SJSA1 (cell line): ENCODE data around the gene MPP4. TPM values are rescaled to one million over a fixed set of nuclear protein-coding genes. Genes with fewer than 3 reads are reported as not detected.

ENCODE experiments used
- DNase-seq, 2 experiments: peaks; one replicate each; pipeline ENCODE4 v3.0.0-alpha.2; 2015 to 2020; ENCODE audit warnings: low spot score in 2 of 2, low read depth in 1 of 2
- H3K27ac ChIP-seq: fragments of 250-450 bp; sonication (Bioruptor Pico); 2 replicates; pipeline ENCODE4 v1.5.1; 2020; ENCODE audit warnings: mild to moderate bottlenecking, moderate library complexity
- H3K27me3 ChIP-seq: fragments of 250-450 bp; sonication (Bioruptor Pico); replicated peaks from 2 replicates; pipeline ENCODE4 v1.5.1; 2020; ENCODE audit warnings: mild to moderate bottlenecking, moderate library complexity
- H3K36me3 ChIP-seq: fragments of 250-450 bp; sonication (Bioruptor Pico); 2 replicates; pipeline ENCODE4 v1.5.1; 2020; ENCODE audit warnings: mild to moderate bottlenecking
- H3K4me1 ChIP-seq: fragments of 250-450 bp; sonication (Bioruptor Pico); replicated peaks from 2 replicates; pipeline ENCODE4 v1.6.1; 2021; ENCODE audit warnings: mild to moderate bottlenecking
- H3K4me3 ChIP-seq: fragments of 250-450 bp; sonication (Bioruptor Pico); 2 replicates; pipeline ENCODE4 v1.5.1; 2020; ENCODE audit warnings: mild to moderate bottlenecking
- H3K9me3 ChIP-seq: fragments of 250-450 bp; sonication (Bioruptor Pico); replicated peaks from 2 replicates; pipeline ENCODE4 v1.5.1; 2020; ENCODE audit warnings: mild to moderate bottlenecking
- total RNA-seq: library from RNA; depleted of rRNA; stranded (reverse); fragments of >200 nt; shearing (Covaris generic); gene quantifications from 2 replicates; pipeline ENCODE4 v1.2.3, GENCODE V29; 2014

Gene MPP4
- total RNA-seq, 1 experiment from 2014 or later = 5.3 TPM

DNA sequence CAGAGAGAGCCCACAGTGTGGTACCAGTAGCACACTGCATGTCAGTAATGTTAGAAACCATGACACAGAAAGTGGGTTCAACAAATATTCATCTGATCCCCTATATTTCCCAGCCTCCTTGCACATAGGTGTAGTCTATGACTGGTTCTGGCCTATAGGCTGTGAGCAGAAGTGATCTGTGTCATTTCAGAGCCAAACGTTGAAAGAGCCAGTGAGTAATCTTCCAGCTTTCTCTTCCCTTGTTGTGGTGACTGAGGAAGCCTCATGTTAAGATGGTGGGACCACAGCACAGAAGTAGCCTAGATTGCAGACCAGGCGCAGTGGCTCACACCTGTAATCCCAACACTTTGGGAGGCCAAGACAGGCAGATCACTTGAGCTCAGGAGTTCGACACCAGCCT, 59.2 kb downstream of the MPP4 start:
- H3K36me3 ChIP-seq = peaks cover 44% of the 10 kb centered on the region
- H3K4me3 ChIP-seq = no peak overlapping the region
- no peaks in the 10 kb centered on the region for H3K9me3 ChIP-seq
- H3K27me3 ChIP-seq = no peaks in the 10 kb centered on the region
- no peak for DNase-seq
- H3K4me1 ChIP-seq = peaks cover 9% of the 10 kb centered on the region
- H3K27ac ChIP-seq = no peak overlapping the region

DNA sequence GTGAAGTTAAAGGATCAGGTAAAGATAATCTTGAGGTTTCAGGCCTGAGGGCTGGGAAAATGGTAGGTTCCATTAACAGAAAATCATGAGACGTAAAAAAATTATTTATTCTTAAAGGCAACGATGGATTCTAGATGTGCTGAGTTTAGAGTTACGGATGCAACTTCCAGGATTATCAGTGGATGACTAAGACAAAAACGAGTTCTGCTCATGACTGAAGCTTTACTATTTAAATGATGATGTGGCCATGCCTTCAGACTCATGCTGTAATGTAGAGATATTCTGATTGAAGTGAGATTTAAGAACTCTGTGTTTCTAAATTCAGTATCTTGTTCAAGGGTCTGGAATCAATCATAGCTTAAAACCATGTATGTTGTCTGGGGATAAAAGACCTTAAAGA, 60.1 kb downstream of the MPP4 start:
- Histone ChIP-seq H3K4me1 (peaks cover under 1% of the 10 kb centered on the region; the same call in 1 of the 2 replicates), H3K36me3 (peaks cover 53% of the 10 kb centered on the region), H3K4me3 (no peak overlapping the region), H3K9me3 (no peaks in the 10 kb centered on the region), H3K27ac (no peak overlapping the region), H3K27me3 (no peaks in the 10 kb centered on the region)
- no peak for DNase-seq

DNA sequence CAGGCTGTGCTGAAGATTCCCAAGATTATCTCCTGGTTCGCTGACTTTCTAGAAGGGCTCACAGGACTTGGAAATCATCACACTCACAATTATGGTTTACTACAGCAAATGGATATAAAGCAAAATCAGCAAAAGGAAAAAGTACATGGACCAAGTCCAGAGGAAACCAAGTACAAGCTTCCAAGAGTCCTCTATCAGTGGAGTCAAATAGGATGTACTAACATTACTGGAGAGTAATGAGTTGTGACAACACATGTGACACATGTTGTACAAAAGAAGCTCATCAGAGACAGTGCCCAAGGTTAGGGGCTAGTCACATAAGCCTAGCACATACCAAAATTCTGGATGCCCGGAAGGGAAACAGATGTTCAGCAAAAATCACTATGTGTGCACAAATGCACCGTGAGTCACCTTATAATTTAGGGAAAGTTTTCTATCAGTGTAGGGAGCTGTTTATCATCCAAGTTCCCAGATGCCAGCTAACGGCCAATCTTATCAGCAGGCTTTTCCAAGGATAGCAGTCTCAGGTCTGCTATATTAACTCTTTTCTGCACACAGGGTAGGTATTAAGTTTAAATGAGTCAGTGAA, 64.7 kb downstream of the MPP4 start:
- Histone ChIP-seq H3K4me3 (no peak overlapping the region), H3K36me3 (peaks cover 85% of the 10 kb centered on the region), H3K27me3 (no peaks in the 10 kb centered on the region), H3K4me1 (no peaks in the 10 kb centered on the region), H3K27ac (no peak overlapping the region), H3K9me3 (no peaks in the 10 kb centered on the region)
- no peak for DNase-seq

- Histone ChIP-seq H3K36me3 (peaks cover 77% of the 10 kb centered on the region), H3K27me3 (no peaks in the 10 kb centered on the region)
- no peak for DNase-seq
These were observed 67.4 kb downstream of the MPP4 start for GRCh38 chr2:201631041-201631440.

GRCh38 chr2:201630577-201630976, 67.9 kb downstream of the MPP4 start:
- Histone ChIP-seq H3K27me3 (no peaks in the 10 kb centered on the region), H3K4me1 (no peaks in the 10 kb centered on the region), H3K4me3 (no peak overlapping the region), H3K27ac (no peak overlapping the region), H3K9me3 (no peaks in the 10 kb centered on the region), H3K36me3 (peaks cover 74% of the 10 kb centered on the region)
- no peak for DNase-seq

More at GRCh38 chr2:201631041-201631440, 67.4 kb downstream of the MPP4 start:
- no peak overlapping the region for H3K27ac ChIP-seq
- no peaks in the 10 kb centered on the region for H3K4me1 ChIP-seq
- H3K4me3 ChIP-seq = no peak overlapping the region
- no peaks in the 10 kb centered on the region for H3K9me3 ChIP-seq

DNA sequence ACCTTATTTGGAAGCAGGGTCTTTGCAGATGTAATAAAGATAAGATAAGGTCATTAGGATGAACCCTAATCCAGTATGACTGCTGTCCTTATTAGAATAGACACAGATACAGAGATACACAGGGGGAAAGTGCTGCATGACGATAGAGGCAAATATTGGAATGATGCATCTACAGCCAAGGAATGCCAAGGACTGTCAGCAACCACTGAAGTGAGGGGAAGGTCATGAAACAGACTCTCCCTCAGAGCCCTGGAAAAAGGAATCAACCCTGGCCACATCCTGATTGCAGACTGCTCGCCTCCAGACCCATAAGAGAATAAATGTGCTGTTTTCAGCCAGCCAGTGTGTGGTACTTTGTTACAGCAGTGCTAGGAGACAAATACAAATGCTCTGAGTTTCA, 69.9 kb downstream of the MPP4 start:
- no peak overlapping the region for H3K27ac ChIP-seq
- H3K4me3 ChIP-seq = no peak overlapping the region
- no peaks in the 10 kb centered on the region for H3K27me3 ChIP-seq
- no peak for DNase-seq
- H3K36me3 ChIP-seq = peaks cover 55% of the 10 kb centered on the region
- no peaks in the 10 kb centered on the region for H3K9me3 ChIP-seq
- no peaks in the 10 kb centered on the region for H3K4me1 ChIP-seq

GRCh38 chr2:201622306-201622970, 76.0 kb downstream of the MPP4 start:
- no peak for DNase-seq

GRCh38 chr2:201621293-201621999, 77.0 kb downstream of the MPP4 start:
- no peaks in the 10 kb centered on the region for H3K4me1 ChIP-seq

More at GRCh38 chr2:201622306-201622970, 76.0 kb downstream of the MPP4 start:
- Histone ChIP-seq H3K4me3 (no peak overlapping the region), H3K36me3 (peaks cover 9% of the 10 kb centered on the region), H3K4me1 (no peaks in the 10 kb centered on the region), H3K27me3 (no peaks in the 10 kb centered on the region), H3K27ac (no peak overlapping the region), H3K9me3 (no peaks in the 10 kb centered on the region)

GRCh38 chr2:201618744-201619662, 79.4 kb downstream of the MPP4 start:
- no peaks in the 10 kb centered on the region for H3K27me3 ChIP-seq
- no peaks in the 10 kb centered on the region for H3K4me1 ChIP-seq
- H3K36me3 ChIP-seq = no peaks in the 10 kb centered on the region; the same call in 1 of the 2 replicates
- H3K9me3 ChIP-seq = no peaks in the 10 kb centered on the region
- DNase-seq = no peak
- H3K4me3 ChIP-seq = no peak overlapping the region
- no peak overlapping the region for H3K27ac ChIP-seq

More at GRCh38 chr2:201621293-201621999, 77.0 kb downstream of the MPP4 start:
- Histone ChIP-seq H3K4me3 (no peak overlapping the region), H3K36me3 (no peaks in the 10 kb centered on the region; the same call in 1 of the 2 replicates), H3K27ac (no peak overlapping the region), H3K9me3 (no peaks in the 10 kb centered on the region), H3K27me3 (no peaks in the 10 kb centered on the region)
- no peak for DNase-seq

DNA sequence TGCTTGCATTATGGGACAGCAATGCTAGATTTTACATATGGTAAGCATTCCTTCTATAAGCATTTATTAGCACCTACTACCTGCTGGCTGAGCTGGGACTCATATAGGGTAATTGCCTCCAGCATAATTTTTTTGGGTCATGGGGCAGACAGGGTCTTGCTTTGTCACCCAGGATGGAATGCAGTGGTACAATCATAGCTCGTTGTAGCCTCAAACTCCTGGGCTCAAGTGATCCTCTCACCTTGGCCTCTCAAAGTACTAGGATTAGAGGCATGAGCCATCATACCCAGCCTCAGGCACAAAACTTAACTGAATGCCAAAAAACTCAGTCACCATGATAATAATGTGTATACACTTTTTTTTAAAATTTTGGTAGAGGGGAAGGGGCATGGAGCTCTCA, 90.4 kb downstream of the MPP4 start:
- H3K4me1 ChIP-seq = no peaks in the 10 kb centered on the region
- H3K27ac ChIP-seq = no peak overlapping the region
- H3K4me3 ChIP-seq = no peak overlapping the region
- no peaks in the 10 kb centered on the region for H3K9me3 ChIP-seq
- no peaks in the 10 kb centered on the region for H3K36me3 ChIP-seq
- DNase-seq = no peak
- no peaks in the 10 kb centered on the region for H3K27me3 ChIP-seq

GRCh38 chr2:201607568-201607967, 90.9 kb downstream of the MPP4 start:
- Histone ChIP-seq H3K9me3 (no peaks in the 10 kb centered on the region), H3K27me3 (no peaks in the 10 kb centered on the region)
- DNase-seq = no peak

GRCh38 chr2:201600906-201601305, 97.5 kb downstream of the MPP4 start:
- H3K9me3 ChIP-seq = no peaks in the 10 kb centered on the region
- 0 out of 2 replicates have a peak, but pooled peaks cover 5% of the 10 kb centered on the region for H3K27me3 ChIP-seq
- no peak overlapping the region for H3K4me3 ChIP-seq
- H3K36me3 ChIP-seq = no peaks in the 10 kb centered on the region
- no peak for DNase-seq
- no peaks in the 10 kb centered on the region for H3K4me1 ChIP-seq
- H3K27ac ChIP-seq = no peak overlapping the region

More at GRCh38 chr2:201607568-201607967, 90.9 kb downstream of the MPP4 start:
- Histone ChIP-seq H3K4me1 (no peaks in the 10 kb centered on the region), H3K27ac (no peak overlapping the region), H3K4me3 (no peak overlapping the region), H3K36me3 (no peaks in the 10 kb centered on the region)

- no peaks in the 10 kb centered on the region for H3K4me1 ChIP-seq
- H3K27me3 ChIP-seq = 0 out of 2 replicates have a peak, but pooled peaks cover 5% of the 10 kb centered on the region
- DNase-seq = peak in 1 of 2 experiments; percentile 22
- no peak overlapping the region for H3K4me3 ChIP-seq
- H3K9me3 ChIP-seq = no peaks in the 10 kb centered on the region
- no peaks in the 10 kb centered on the region for H3K36me3 ChIP-seq
- no peak overlapping the region for H3K27ac ChIP-seq
These were observed 101.0 kb downstream of the MPP4 start for GRCh38 chr2:201597397-201597796.
